Endodermal cell (in vitro differentiated cells): ENCODE results near the gene ANKRD9. TPM values are rescaled to one million over a fixed set of nuclear protein-coding genes. Genes with fewer than 3 reads are reported as not detected.

Experiments
- DNase-seq: peaks from one replicate; pipeline ENCODE4 v3.0.0-alpha.2; 2017
- H3K27ac ChIP-seq: 2 replicates; pipeline ENCODE4 v1.5.1; 2013; ENCODE audit warnings: mild to moderate bottlenecking, low read depth, low read length, moderate library complexity
- H3K27me3 ChIP-seq: 2 replicates; pipeline ENCODE4 v1.6.1; 2013; ENCODE audit warnings: mild to moderate bottlenecking, low read length, moderate library complexity; ENCODE audit not compliant: insufficient read depth, control insufficient read depth, poor library complexity, severe bottlenecking
- H3K36me3 ChIP-seq: 2 replicates; pipeline ENCODE4 v1.7.0; 2013; ENCODE audit warnings: mild to moderate bottlenecking, low read length, moderate library complexity; ENCODE audit not compliant: control insufficient read depth, insufficient read depth
- H3K4me1 ChIP-seq: one replicate; pipeline ENCODE4 v1.7.0; 2013; ENCODE audit warnings: low read length; ENCODE audit not compliant: control insufficient read depth, insufficient read depth
- H3K4me3 ChIP-seq: 2 replicates; pipeline ENCODE4 v1.5.1; 2013; ENCODE audit warnings: mild to moderate bottlenecking, low read length, moderate library complexity
- H3K9ac ChIP-seq: 2 replicates; pipeline ENCODE4 v1.6.1; 2013; ENCODE audit warnings: mild to moderate bottlenecking, low read length, moderate library complexity; ENCODE audit not compliant: poor library complexity, severe bottlenecking; ENCODE audit errors: extremely low read depth
- H3K9me3 ChIP-seq: 2 replicates; pipeline ENCODE4 v1.6.1; 2013; ENCODE audit warnings: mild to moderate bottlenecking, low read length, moderate library complexity; ENCODE audit not compliant: control insufficient read depth
- H3K27ac Mint-ChIP-seq: 2 replicates; pipeline ENCODE4 v1.8.0; 2020; ENCODE audit warnings: mixed read lengths
- H3K27me3 Mint-ChIP-seq: 2 replicates; pipeline ENCODE4 v1.8.0; 2021; ENCODE audit warnings: mild to moderate bottlenecking, mixed read lengths; ENCODE audit not compliant: insufficient read depth
- H3K36me3 Mint-ChIP-seq: 2 replicates; pipeline ENCODE4 v1.8.0; 2020; ENCODE audit warnings: low read depth, mixed read lengths
- H3K4me1 Mint-ChIP-seq: 2 replicates; pipeline ENCODE4 v1.8.0; 2020; ENCODE audit warnings: mixed read lengths
- H3K4me3 Mint-ChIP-seq: 2 replicates; pipeline ENCODE4 v1.8.0; 2020; ENCODE audit warnings: mild to moderate bottlenecking, moderate library complexity, mixed read lengths
- H3K9me3 Mint-ChIP-seq: 2 replicates; pipeline ENCODE4 v1.8.0; 2020; ENCODE audit warnings: mild to moderate bottlenecking, mixed read lengths
- WGBS, 2 experiments: methylation state at CpG; one replicate each; pipeline versions ENCODE4 v1.1.5 to v1.1.7; 2013; ENCODE audit warnings: missing lambda C conversion rate in 2 of 2, mixed read lengths in 1 of 2; ENCODE audit not compliant: insufficient coverage in 1 of 2, insufficient read length in 1 of 2; 5-methylcytosine and 5-hydroxymethylcytosine counted together
- total RNA-seq, 2 donors: library from RNA; stranded (reverse); fragmentation: NEBNext Ultra II Directional in 1 of 2; extraction: Animal tissue kit (Norgen Biotek cat#: 25700) in 1 of 2; gene quantifications; 2 replicates in 1 of 2; 3 replicates in 1 of 2; pipeline ENCODE4 v1.2.1, GENCODE V29; 2021
- TF ChIP-seq, protein P1 (sequence below): fragments of 200-600 bp; sonication (generic); conservative IDR thresholded peaks from 2 replicates; pipeline ENCODE4 v1.5.0; 2021; ENCODE audit warnings: antibody characterized with exemption, mild to moderate bottlenecking

ANKRD9 gene
- total RNA-seq, 2 donors from 2014 or later, result 32.7 to 38.9 TPM

- no peaks in the 10 kb centered on the region for H3K27me3 ChIP-seq
- Mint-ChIP-seq H3K27me3 (no peaks in the 10 kb centered on the region), H3K27ac (no peak overlapping the region), H3K4me1 (no peaks in the 10 kb centered on the region), H3K9me3 (no peaks in the 10 kb centered on the region), H3K4me3 (no peak overlapping the region), H3K36me3 (peaks cover 19% of the 10 kb centered on the region)
- H3K27ac ChIP-seq, result peak overlapping the region; percentile 30
- no peak overlapping the region for H3K4me3 ChIP-seq
- no peaks in the 10 kb centered on the region for H3K4me1 ChIP-seq
- H3K9me3 ChIP-seq, result no peaks in the 10 kb centered on the region
- H3K9ac ChIP-seq, result no peak overlapping the region
- TF ChIP-seq, protein P1, sequence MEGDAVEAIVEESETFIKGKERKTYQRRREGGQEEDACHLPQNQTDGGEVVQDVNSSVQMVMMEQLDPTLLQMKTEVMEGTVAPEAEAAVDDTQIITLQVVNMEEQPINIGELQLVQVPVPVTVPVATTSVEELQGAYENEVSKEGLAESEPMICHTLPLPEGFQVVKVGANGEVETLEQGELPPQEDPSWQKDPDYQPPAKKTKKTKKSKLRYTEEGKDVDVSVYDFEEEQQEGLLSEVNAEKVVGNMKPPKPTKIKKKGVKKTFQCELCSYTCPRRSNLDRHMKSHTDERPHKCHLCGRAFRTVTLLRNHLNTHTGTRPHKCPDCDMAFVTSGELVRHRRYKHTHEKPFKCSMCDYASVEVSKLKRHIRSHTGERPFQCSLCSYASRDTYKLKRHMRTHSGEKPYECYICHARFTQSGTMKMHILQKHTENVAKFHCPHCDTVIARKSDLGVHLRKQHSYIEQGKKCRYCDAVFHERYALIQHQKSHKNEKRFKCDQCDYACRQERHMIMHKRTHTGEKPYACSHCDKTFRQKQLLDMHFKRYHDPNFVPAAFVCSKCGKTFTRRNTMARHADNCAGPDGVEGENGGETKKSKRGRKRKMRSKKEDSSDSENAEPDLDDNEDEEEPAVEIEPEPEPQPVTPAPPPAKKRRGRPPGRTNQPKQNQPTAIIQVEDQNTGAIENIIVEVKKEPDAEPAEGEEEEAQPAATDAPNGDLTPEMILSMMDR, result no peak
- DNase-seq, result peak; percentile 41
- peaks cover 16% of the 10 kb centered on the region for H3K36me3 ChIP-seq
- 89 to 98% methylated on average over 5 to 23 of the region's 23 CpGs for WGBS, 2 experiments
These were observed 10.0 kb downstream of the ANKRD9 start for GRCh38 chr14:102499401-102500157.

DNA sequence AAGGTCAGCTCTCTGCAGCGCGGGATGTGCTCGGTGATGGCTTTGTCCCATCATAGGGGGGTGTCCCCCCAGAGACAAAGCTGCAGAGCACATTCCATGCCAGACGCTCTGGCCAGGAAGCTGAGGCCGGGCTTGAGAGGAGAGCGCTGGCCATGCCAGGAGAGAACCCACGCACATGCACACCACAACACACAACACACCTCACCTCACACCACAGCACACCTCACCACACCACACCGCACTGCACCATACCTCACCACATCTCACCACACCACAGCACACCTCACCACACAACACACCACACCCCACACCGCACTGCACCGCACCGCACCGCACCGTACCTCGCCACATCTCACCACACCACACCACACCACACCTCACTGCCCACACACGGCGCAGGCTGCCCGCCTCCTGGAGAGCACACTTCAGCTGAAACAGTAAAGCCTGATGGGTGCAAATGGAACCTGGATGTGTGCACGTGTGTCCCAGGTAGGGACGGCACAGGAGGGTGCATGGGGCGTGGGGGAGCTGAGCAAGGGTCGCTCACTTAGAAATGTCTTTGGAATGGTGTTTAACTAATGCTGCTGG is 10.8 kb downstream of the ANKRD9 start:
- Histone ChIP-seq H3K4me1 (no peaks in the 10 kb centered on the region), H3K4me3 (no peak overlapping the region), H3K9me3 (no peaks in the 10 kb centered on the region), H3K36me3 (peaks cover 16% of the 10 kb centered on the region), H3K9ac (no peak overlapping the region), H3K27ac (no peak overlapping the region), H3K27me3 (no peaks in the 10 kb centered on the region)
- TF ChIP-seq, protein P1, result no peak
- DNase-seq, result no peak
- H3K36me3 Mint-ChIP-seq, result peaks cover 19% of the 10 kb centered on the region
- no peaks in the 10 kb centered on the region for H3K4me1 Mint-ChIP-seq
- H3K27me3 Mint-ChIP-seq, result no peaks in the 10 kb centered on the region
- H3K27ac Mint-ChIP-seq, result no peak overlapping the region
- no peaks in the 10 kb centered on the region for H3K9me3 Mint-ChIP-seq
- WGBS, 2 experiments, result 89 to 100% methylated on average over 3 to 19 of the region's 21 CpGs
- H3K4me3 Mint-ChIP-seq, result no peak overlapping the region

DNA sequence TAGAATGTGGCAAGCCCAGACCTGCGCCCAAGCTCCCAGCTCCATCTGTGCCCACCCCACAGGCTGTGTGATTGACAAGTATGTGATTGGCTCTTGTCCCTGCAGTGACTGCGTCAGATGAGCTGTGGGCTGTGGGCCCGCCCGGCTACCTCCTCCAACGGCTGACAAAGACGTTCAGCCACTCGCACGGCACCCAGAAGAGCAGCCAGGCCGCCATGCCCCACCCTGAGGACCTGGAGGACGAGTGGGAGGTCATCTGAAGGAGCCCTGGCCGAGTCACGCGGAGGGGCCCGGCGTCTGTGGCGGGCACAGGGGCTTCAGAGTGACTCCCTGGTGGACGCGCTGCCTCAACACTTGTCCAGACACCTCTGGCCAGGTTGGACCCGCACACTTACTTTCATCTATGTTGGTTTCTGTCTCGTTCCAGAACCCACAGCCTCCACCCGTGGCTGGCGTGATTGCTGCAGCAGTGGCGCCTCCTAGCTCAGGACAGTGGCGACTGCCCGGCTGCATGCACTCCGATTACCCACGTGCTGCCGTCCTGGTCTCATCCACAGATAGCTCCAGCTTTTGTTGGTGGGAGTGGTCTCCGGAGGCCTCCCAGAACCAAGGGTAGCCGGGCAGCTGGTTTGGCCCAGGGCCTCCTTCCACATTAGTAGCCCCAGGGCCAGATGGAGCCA is 11.4 kb downstream of the ANKRD9 start:
- Histone ChIP-seq H3K27ac (no peak overlapping the region), H3K9ac (no peak overlapping the region), H3K4me3 (no peak overlapping the region), H3K4me1 (no peaks in the 10 kb centered on the region), H3K36me3 (peaks cover 16% of the 10 kb centered on the region), H3K27me3 (no peaks in the 10 kb centered on the region), H3K9me3 (no peaks in the 10 kb centered on the region)
- H3K36me3 Mint-ChIP-seq, result peaks cover 19% of the 10 kb centered on the region
- WGBS, 2 experiments, result 86 to 90% methylated on average over 26 to 30 of the region's 30 CpGs
- peak; percentile 86 for DNase-seq
- H3K4me1 Mint-ChIP-seq, result no peaks in the 10 kb centered on the region
- TF ChIP-seq, protein P1, result peak; percentile 76
- no peak overlapping the region for H3K27ac Mint-ChIP-seq
- no peak overlapping the region for H3K4me3 Mint-ChIP-seq
- no peaks in the 10 kb centered on the region for H3K27me3 Mint-ChIP-seq
- H3K9me3 Mint-ChIP-seq, result no peaks in the 10 kb centered on the region
